ENCODE measurements around the gene MBD3L4. TPM values are rescaled to one million over a fixed set of nuclear protein-coding genes. Genes with fewer than 3 reads are reported as not detected.

MBD3L4 gene
- not detected in 5 replicates for total RNA-seq (2022; extraction: Qiagen RNA extraction)

GRCh38 chr19:7040079-7040478 is at the start of gene MBD3L4:
Gene MBD3L4 (minus strand): TSS chr19:7040179. CDS start chr19:7040144, 35 bp downstream.

GRCh38 chr19:7069042-7069903 is 29.3 kb upstream of the MBD3L4 start, which contains the start of gene ZNF557:
Gene ZNF557 (plus strand): TSS chr19:7069703. CDS start chr19:7075075, 5,372 bp downstream.

GRCh38 chr19:7058576-7058975 is 18.6 kb upstream of the MBD3L4 start, which contains the start of gene MBD3L3:
Gene MBD3L3 (minus strand): TSS chr19:7058676. CDS start chr19:7058605, 71 bp downstream.

GRCh38 chr19:7049021-7049420 is 9.0 kb upstream of the MBD3L4 start, which contains the start of gene MBD3L2:
Gene MBD3L2 (plus strand): TSS chr19:7049321. CDS start chr19:7049374, 53 bp downstream.

GRCh38 chr19:7030278-7030677 is 9.7 kb downstream of the MBD3L4 start, which contains the start of gene MBD3L5:
Gene MBD3L5 (plus strand): TSS chr19:7030578. CDS start chr19:7030612, 34 bp downstream.

GRCh38 chr19:7021331-7021730 is 18.6 kb downstream of the MBD3L4 start, which contains the start of gene MBD3L2B:
Gene MBD3L2B (minus strand): TSS chr19:7021431. CDS start chr19:7021397, 34 bp downstream.

Other genes with a start within 250 kb of the MBD3L4 start
- 4.6 to 6.6 TPM (median 5.1 TPM) in 5 replicates for gene ADGRE1, start 152.6 kb downstream of the MBD3L4 start, total RNA-seq (2022; extraction: Qiagen RNA extraction)
- not detected in 5 replicates for gene MBD3L2B, start 18.7 kb downstream of the MBD3L4 start, total RNA-seq (2022; extraction: Qiagen RNA extraction)
- gene MBD3L5, start 9.6 kb downstream of the MBD3L4 start, total RNA-seq (2022; extraction: Qiagen RNA extraction): not detected in 5 replicates
- not detected in 5 replicates for gene MBD3L2, start 9.1 kb upstream of the MBD3L4 start, total RNA-seq (2022; extraction: Qiagen RNA extraction)
- not detected in 5 replicates for gene MBD3L3, start 18.5 kb upstream of the MBD3L4 start, total RNA-seq (2022; extraction: Qiagen RNA extraction)
- 2.2 to 3.0 TPM (median 2.8 TPM) in 5 replicates for gene ZNF557, start 29.5 kb upstream of the MBD3L4 start, total RNA-seq (2022; extraction: Qiagen RNA extraction)

Data from A549 treated with CORT108297 at 1 μM for 4 hours (cell line).